NCI-H1092 treated with DMSO at 0.1 percent for 48 hours (cell line): Measurements from ENCODE around the gene JAKMIP1.

Experiments used
- DNase-seq: peaks from one replicate; lab custom pipeline; 2025; lab: John Stamatoyannopoulos, UW

JAKMIP1 gene

DNA sequence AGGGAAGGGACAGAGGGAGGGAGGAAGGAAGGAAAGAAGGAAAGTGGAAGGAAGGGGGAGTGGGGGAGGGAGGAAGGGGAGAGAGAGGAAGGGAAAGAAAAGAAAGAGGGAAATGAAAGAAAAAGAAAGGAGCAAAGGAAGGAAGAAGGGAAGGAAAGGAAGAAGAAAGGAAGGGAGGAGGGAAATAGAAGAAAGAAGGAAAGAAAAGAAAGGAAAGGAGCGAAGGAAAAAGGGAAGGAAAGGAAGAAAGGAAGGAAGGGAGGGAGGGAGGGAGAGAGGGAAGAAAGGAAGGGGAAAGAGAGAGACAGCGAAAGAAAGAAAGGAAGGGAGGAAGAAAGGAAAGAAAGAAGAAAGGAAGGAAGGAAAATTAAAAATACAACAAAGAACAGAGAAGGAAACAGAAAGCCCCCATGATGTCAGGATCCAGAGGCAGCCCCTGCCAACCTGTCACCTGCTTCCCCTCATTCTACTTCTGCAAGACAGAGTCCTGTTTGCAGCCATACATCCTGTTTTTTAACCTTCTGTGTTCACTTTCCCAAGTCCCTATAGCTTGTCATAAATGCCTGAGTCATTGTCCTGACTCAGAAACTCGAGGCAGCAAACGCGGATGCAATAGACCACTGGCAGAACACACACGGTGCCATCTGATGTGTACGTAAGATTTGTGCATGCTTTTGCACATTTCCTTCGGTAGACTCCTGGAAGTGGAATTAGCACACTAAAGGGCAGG, 105.2 kb downstream of the JAKMIP1 start:
- peak; percentile 27 for DNase-seq

DNA sequence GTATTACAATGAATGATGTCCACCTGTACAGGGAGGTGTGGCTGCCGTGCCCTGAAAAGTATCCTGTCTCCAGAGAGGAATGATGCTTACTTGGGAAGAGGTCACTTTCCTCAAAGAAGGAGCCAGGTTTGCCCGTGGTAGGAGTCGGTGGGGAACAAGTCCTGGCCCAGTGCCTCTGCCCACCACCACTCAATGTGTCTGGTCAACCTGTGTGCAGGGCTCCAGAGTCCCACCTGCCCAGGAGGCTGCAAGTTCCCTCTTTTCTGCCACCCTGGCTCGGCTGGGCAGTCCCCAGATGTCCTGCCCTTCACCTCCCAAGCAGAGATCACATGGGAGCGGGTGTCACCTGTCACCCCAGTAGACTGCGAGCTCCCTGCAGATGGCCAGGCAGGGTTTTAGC, 106.7 kb downstream of the JAKMIP1 start:
- no peak for DNase-seq

DNA sequence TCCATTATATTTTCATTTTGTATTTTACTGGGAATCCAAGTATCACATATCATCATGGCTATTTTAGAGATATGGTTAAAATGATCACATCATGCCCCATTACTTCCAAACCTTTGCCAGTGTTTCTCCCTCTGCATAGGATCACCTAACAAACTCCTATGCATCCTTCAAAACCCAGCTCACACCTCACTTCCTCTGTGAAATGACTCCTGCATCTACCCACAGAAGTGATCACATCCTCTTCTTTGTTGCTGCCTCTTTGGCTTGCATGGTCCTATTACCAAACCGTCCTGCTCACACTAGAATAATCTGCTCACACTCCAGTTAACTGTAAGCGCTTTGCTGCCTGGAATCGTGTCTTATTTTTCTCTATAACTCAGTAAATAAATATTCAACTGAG, 107.4 kb downstream of the JAKMIP1 start:
- DNase-seq, result no peak

DNA sequence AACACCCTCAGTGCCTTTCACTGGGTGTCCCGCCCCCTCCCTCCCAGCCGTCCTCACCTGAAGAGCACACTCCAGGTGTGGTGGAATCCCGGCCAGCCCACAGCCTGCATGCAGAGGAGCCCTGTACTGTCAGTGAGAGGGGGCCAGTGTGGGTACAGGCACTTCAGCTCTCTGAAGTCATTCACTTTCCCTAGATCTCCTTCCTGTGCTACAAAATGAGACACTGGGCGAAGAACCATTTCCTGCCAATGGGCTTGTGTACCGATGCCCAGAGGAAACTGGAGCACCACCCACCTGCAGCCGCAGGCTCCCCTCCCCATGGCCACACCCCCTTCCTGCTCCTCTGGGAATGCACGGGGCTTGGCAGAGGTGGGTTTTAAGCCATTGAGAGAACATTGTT, 108.2 kb downstream of the JAKMIP1 start:
- DNase-seq, result no peak

DNA sequence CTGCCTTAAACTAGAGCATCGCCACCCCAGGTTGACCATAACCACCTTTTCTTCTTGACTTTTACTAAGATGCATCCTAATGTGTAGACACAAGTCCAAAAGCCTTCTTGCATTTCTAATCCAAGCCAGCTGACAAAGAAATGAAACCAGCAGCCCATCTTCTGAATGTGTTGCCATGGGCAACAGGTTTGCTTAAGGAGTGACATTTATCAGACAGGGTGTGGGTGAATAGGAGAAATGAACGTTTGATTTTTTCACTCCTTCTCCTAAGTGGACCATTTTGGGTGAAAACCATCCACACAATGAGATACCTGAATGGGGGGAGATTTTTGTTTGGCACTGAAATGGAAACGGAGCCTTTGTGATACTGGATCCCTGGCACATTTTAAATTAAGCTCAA, 109.4 kb downstream of the JAKMIP1 start:
- no peak for DNase-seq

DNA sequence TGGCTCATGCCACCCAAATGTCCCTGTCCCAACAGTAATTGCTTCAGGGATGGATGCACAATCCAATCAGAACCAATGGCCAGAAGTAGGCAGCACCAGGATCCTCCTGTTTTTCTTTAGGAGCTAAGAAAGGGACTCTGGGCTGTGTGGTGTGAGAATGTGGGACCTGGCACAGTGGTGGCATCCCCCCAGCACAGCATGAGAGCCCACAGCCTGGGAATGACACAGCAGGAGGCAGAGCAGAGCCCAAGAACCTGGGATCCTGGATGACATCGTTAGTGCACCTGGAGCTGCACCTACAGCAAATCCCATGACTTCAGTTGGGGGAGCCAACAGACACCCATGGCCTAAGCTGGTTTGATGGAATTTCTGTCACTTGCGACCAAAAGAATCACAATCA, 111.4 kb downstream of the JAKMIP1 start:
- no peak for DNase-seq

DNA sequence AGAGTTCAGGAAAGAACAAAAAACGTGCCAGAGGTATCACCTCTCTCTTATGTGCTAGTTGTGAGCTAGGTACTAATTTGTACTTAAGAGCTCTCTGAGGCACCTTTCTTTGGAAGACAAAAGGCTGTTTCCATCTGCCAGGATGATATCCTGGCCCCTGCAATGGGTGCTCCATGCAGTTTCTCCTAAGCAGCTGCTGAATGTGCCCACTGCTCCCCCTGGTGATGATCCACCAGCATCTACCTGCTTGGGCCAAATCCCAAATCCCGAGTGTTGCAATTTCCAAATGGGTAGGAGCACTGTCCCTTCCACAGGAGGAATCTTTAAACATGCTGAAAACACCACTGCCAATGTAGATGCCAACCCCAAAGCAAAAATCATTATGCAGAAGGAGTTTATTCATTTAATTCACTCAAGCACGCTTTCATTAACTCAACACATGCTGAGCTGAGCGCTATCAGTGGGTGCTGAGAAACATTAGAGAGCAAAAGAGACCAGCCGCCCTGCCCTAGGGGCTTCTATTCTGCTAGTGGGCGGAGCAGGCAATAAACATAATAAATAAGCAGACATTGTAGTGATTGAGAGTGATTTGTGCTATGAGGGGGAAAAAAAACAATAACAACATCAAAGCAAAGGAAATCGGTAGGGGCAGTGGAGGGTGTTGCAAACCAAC, 112.5 kb downstream of the JAKMIP1 start:
- peak; percentile 78 for DNase-seq

DNA sequence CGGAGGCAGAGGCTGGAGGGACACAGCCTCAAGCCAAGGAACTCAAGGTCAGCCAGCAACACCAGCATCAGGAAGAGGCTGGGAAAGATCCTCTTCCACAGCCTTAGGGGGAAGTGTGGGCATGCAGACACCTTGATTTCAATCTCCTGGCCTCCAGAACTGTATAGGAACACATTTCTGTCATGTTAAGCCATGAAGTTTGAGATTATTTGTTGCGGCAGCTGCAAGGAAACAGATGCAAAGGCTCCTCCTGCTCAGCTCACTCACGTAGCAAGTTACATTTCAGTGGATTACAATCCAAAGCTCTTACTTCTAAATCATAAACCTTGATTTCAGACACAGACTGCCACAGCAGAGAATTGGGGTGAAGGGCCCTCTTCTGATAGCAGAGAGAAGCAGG, 113.5 kb downstream of the JAKMIP1 start:
- no peak for DNase-seq

DNA sequence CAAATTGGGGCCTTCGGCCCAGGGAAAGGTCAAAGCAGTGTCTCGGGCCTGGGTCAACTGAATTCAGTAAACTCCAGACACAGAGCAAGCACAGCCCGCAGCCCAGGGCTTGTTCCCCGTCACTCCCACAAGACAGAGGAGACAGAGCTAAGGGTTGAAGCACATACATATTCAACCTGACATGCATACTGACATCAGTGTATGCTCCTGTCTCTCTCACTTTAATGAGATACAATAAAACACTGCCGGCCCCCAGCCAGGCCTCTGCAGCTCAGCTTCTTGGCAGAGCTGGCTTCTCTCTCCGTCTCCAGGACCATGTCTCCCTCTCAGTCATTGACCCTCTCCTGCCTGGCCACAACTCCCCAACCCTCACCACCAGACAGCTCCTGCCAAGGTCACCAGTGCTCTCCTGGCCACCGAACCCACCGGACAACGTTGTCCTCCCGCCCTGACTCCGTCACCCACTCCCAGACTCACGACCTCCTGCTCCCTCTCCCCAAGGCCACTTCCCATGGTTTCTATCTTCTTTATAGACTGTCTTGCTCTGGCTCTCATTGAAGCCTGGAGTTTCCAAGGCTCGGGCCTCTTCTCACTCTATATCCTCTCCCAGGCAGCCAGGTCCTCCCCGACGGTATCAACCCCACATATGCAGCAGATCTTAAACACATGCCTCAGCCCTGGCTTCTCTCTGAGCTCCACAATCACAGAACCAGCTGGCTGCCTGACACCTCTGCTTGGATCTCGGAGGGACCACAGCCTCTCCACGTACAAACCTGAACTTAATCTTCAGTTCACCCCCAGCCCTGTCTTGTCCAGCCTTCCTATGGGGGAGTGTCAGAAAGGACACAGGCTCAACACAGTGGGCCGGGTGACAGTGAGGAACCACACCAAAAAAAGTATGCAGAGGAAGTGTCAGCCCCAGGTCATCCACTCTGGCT, 114.4 kb downstream of the JAKMIP1 start:
- DNase-seq, result no peak

DNA sequence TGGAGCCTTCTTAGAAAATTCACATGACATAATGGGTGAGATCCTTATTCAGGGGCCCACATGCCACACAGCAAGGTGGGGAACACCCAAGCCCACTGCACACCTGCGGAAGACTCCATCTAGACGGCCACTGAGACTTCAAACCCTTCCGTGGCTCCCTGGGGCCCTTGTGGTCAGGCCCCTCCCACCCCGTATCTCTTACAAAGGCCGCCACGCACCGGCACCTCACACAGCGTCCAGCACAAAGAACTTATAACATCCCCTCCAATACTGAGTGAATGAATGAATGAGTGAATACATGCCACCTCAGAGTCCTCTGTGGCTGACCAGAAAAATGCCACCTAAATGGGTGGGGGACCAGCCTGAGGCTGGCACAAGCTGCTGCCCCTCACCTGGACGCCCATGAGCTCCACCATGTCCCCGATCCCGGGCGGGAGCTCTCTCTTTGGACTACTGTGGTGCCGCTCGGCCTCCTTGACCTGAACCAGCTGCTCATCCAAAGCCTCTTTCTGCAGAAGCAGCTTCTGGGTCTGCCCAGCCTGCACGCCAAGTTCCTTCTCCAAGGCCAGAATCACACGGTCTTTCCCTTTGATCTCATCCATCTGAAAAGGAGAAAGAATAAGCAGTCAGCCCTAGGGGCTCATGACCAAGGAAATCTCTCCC, 115.2 kb downstream of the JAKMIP1 start:
- no peak for DNase-seq

DNA sequence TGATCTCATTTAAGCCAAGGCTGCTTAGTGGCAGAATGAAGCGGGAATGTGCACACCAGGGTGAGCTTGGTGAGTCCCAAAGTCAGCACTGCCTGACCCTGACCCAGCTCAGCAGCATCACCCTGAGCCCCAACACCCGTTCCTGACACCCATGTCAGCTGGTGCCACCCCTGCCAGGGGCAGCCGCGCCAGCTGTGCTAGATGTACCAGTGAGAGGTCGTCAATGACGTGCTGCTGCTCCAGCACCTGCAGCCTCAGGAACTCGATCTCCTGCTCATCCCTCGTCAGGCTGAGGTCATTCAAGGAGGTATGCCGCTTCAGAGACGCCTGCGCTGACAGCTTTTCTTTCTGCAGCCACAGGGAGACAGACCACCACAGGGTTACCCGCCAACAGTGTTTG, 120.4 kb downstream of the JAKMIP1 start:
- DNase-seq, result no peak

DNA sequence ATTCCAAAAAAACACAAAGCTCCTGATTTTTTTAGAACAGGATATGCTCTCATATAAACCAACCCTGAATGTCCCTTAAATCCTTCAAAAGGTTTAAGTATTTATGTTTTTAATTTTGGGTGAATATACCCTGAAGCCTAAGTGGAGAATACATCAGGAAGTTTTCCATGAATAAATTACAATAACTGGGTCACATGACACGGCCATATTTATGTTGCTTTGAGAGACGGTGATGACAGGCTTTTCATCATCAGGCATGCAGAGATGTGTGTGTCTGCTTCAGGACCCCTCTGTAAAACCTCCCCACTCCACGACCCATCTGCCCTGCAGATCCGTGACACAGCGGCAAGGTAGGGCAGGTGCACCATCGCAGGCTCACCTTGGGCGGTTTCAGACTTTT, 121.8 kb downstream of the JAKMIP1 start:
- DNase-seq, result no peak

DNA sequence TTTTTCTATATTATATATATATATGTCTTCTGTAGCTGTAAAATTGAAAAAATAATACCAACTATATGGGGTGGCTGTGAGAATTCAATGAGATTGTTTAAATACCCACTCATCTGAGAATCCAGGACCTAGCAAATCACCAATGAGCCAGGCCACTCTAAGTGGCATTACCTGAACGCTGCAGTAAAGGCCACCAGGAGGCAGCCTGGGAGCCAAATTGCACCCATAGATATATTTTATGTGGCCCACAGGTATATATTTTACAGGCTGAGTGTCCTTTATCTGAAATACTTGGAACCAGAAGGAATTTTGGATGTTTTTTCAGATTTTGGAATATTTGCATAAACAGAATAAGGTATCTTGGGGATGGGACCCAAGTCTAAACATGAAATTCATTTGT, 124.0 kb downstream of the JAKMIP1 start:
- no peak for DNase-seq

DNA sequence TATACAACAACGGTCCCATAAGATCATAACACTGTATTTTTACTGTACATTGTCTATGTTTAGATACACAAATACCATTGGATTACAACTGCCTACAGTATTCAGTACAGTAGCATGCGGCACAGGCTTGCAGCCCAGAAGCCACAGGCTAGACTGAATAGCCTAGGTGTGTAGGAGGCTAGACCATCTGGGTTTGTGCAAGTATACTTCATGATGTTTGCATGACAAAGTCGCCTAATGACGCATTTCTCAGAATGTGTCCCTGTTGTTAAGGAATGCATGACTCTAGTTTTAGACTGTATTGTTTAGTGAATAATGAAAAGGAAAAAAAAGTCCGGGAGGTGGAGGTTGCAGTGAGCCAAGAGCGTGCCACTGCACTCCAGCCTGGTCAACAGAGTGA, 125.6 kb downstream of the JAKMIP1 start:
- DNase-seq, result no peak

DNA sequence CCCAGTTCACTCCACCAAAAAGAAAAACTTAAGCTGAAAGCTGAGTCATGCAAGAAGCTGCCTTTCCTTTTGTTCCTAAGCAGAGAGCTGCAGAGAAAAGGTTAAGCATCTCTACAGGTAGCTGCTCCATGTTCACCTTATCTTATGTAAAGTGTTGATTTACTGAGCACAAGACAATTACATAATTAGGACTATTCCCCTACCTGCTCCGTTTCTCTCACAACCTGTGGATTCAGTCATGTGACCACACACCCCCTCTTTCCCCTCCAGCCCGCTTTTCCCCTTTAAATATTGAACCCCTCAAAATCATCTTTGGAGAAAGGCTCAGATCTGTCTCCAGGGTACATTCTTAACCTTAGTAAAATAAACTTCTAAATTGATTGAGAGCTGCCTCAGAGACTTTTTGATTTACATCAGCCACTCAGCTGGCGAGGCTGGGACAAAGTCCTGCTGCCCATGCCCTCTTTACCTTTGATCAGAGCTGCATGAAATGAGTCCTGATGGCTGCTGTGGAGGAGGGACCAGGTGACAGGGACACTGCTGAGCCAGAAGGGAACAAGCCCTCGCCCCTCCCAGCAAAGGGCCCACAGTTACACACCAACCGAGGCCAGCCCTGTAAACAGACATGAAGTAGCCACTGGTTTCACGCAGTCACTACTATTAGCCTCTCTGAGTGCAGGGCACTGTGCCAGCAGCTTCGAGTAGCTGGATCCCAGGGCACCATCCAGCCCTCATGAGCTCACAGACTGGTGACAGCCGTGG, 128.2 kb downstream of the JAKMIP1 start:
- DNase-seq, result peak; percentile 78

DNA sequence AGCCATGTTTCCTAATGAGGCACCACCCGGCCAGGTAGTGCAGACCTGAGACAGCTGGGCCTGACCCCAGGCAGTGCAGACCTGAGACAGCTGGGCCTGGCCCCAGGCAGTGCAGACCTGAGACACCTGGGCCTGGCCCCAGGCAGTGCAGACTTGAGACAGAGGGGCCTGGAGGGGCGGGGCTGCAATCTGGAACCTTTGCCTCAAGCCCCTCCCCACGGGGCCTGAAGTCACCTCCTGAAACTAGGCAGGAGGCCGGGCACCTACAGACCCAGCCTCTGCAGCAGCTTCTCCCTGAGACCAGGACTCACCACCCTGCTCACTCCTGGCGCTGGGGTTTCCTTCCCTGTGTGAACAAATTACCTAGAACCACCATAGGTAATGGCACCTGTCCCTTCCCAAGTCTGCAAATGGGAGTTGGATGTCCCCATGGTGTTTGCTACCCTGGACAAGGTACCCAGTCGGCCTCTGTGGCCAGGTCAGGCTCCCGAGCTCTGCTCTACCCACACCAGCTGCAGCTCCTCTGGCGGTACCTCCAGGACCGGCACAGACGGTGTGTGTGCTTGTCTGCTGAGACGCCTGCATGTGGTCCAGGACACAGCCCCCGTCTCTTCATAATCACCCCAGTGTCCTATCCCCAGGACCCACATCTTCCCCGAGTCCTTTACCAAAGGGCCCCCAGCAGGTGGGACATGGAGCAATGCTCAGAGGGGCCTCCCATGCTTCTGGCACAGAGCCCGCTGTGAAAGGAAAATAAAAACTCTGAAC, 129.0 kb downstream of the JAKMIP1 start:
- DNase-seq, result no peak

DNA sequence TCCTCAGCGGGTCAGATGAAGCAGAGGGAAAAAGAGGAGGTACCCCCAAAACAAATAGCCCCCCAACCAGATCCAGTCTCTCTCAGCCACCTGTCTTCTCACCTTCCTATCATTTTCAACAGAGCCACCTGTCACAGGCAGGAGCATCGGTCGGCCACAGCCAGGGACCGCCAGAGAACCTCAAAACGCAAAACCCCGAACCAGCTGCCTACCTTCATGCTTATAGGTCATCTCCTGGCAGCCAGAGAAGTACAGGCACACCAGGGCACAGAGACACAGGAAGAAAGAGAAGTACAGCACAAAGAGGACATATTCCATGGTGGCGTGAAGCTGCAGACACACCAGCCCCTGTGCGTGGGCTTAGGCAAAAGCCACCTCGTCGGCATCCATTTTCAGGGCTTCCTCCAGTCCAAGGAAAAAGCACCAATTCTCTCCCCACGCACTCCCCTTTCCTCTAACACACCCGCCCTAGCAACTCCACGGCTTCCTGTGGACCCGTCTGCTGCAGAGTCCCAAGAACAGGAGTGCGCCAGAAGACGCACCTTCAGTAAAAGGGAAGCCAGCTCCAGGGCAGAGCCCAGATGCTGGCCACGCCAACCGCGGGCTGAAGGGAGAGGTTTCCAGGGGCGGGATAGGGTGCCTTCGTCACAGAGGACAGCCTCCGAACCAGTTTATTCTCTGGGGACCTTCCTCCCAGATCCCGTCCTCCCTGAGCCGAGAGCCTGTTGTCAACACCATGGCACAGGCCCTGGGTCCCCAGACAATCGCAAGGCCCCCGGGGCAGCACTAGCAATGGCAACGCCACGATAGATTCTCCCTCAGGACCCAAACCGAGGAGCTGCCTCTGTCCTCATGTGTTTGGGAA, 130.3 kb downstream of the JAKMIP1 start:
- DNase-seq, result no peak

DNA sequence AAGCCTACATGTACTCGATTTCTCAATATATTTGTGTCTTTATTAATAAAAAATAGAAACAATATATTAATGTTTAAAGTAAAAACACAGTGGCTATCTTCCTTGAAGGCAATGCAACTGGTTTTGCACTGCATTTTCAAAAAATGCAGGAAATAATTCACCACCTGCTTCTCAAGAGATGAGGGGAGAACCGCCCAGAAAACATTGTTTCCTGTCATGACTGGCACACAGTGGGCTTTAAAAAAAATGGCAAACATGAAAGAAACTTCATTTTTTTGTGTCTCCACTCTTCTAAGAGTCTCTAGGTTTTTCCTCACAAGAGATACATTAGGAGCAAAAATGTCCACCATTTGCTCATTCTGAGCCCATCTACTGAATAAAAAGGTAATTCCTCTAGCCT, 131.4 kb downstream of the JAKMIP1 start:
- no peak for DNase-seq

DNA sequence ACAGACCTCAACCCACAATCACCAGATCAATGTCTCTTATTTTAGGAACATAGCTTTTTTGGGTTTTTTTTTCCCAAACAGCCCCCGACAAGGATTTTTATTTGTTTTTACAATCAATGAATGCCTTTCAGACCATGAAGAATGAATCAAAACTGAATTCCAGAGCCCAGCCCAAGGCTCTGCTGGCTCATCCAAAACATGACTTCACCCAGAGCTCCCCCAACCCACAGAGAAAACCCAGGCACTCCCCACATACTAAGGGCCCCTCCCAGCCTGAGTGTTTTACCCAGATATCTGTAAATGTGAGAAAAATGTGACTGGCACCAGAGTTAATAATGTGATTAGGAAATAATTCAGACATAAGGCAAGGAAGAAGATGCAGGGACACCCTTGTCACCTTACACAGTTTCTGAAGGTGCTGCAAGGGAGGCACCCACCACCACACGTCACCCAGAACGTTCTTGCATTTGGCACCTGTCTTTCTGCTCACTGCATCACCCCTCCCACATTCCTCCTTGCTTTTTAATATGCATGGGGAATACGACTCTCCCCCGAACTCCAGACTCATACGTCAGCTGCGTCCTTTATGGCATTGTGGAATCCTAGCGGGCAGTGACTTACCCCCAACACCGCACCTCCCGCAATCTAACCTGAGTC, 134.3 kb downstream of the JAKMIP1 start:
- no peak for DNase-seq
